ENCODE measurements around the gene SUPT7L.
"Not testable (repeated sequence)": the region's sequence is repeated elsewhere in the genome, so short reads cannot be mapped to it uniquely, and the experiment has no call there.

Gene SUPT7L

DNA sequence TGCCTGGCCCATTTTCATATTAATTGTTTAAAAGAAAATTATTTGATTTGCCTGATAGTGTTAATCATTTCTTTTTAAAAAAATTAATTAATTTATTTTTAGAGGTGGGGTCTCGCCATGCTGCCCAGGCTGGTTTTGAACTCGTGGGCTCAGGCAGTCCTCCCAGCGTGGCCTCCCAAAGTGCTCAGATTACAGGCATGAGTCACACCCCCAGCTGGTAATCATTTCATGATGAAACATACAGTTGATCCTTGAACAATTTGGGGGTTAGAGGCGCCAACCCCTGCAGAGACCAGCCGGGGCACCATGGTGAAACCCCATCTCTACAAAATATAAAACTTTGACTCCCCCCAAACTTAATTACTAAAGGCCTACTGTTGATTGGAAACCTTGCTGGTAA lies 26.6 kb downstream of the SUPT7L start:
- no peak for DNase-seq

DNA sequence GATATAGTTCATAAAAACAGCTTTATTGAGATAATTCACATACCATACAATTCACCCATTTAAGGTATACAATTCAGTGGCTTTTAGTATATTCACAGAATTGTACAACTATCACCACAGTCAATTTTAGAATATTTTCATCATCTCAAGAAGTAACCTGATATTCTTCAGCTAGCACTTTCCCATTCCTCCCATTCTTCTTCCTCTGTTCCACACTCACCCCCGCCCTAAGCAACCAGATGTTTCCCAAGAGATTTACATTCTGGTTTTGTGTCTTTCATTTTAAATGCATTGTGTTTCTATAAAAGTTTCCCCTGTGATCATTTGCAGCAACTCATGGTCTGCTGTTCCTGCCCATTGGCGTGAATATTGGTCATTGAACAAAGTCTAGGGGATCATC lies 29.1 kb downstream of the SUPT7L start:
- no peak for DNase-seq

DNA sequence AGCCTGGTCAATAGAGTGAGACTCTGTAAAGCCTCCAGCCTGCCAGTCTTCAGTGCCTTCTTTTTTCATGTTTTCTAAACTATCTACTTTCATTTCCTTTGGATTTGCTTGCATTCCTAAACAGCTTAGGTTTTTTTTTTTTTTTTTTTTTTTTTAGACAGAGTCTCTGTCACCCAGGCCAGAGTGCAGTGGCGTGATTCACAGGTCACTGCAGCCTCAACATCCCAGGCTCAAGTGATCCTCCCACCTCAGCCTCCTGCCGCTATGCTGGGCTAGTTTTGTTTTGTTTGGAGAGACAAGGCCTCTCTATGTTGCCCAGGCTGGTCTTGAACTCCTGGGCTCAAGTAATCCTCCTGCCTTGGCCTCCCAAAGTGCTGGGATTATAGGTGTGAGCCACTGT lies 33.2 kb downstream of the SUPT7L start:
- DNase-seq = not testable (repeated sequence)

DNA sequence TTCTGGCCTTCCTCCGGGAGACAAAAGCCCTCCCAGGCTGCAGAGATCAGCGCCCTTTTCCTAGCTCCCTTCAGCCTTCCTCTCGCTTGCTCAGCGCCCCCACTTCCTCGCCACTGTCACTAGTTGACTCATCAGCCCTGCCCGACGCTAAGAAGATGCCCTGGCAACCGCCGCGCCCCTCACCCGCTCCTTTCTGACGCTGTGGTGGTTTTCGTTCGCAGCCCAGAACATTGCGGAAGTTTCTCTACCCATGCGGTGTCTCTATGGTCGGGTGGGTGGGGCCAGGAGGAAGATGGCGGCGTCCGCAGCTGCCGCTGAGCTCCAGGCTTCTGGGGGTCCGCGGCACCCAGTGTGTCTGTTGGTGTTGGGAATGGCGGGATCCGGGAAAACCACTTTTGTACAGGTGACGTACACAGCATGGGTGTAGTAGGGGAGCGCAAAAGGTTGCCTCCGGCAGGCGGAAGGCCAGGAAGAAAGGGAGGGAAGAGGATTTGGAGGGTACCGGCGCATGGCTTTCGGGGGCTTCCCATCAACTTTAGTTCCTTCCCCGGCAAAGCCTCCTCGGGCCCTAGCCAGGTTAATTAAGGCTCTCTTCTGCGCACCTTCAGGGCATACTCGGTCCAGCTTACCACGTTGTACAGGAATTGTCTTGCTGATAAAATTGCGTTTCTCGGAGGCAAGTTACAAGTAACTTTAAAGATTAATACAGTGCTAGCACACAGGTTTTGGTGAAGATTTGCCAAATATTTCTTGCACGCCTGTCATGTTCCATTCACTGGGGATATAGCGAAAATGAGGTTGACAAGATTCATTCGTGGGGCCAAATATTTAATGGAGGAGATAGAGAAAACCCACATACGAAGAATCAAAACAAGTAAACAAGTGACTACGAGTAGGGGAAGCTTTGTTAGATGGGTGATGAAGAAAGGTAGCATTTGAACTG lies 34.4 kb downstream of the SUPT7L start, which contains the start of the genes CCDC121 and GPN1:
CCDC121 (minus strand) TSS at position 246 of the 943 bp plus-strand sequence. CDS start 1,213 bp downstream, outside the sequence.
GPN1 (plus strand) TSS at position 284 of the 943 bp plus-strand sequence; CDS start at position 293, 9 bp downstream.
- DNase-seq = peak; percentile 93

DNA sequence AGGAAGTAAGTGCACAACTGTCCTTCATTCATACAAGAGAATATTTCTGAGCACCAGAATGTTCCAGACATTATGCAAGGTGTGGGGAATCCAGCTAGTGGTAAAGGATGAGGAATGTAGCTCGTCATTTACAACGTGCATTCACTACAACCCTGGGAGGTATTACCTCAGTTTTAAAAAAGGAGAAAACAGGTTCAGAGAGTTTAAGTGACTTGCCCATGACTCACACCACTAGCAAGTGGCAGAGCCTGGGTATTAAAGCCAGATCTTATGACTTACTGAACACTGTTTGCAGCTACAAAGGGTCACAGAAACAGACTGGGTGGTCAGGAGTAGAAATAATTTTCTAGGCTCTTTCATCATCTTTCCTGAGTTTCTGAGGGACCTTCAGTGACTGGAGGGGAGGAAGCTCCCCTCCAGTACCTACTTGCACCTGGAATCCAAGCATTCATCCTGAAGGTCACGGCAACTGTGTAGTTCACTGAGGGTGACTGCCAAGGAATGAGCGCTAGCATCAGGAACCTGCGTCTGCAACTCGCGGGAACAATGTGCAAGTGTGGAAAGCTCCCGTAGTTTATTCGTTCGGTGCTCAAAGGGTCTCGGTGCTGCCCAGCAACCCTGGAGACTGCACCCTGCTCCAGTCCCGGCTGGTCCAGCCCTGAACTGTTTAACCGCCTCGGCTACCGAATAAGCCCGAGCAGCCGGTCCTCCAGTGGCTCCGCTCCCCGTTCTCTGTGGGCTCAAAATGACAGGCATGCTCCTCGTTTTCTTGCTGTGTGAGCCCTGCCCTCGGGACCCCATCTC lies 35.2 kb downstream of the SUPT7L start:
- DNase-seq = peak; percentile 48

DNA sequence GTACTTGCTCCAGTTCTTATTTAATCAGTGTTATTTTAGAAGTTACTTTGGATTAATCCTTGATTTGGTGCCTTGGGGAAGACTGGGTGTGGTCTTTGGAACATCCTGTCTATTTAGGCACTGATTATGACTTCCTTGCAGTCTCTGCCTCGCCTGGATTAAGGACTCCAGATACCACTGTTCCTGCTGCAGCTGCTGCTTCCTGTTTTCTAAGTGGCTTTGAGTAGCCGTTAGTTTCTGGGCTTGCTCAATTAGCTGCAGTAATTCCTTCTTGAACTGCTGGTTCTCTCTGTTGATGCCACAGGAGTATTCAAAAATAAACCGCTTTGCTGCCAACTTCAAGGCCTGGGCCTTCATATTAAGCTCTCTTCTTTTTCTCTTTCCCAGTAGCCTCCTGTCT lies 36.5 kb downstream of the SUPT7L start:
- peak; percentile 88 for DNase-seq

DNA sequence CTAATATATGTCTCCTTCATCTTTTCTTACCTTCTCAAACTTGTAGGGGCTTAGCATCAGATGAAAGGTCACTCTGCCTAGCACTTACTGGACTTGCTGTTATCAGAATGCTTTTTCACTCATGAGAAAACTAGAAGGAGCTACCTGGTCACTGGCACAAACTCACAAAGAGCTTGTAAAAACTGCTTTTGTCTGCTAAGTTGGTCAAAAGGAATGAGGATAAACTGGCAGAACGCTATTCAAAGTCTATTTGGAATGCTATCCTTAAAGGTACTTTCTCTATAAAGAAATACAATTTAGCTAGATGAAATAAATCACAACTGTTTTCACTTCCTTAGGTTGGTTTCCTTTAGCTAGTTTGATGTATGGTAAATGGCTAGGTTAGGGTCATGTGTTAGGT lies 37.1 kb downstream of the SUPT7L start:
- DNase-seq = not testable (repeated sequence)

DNA sequence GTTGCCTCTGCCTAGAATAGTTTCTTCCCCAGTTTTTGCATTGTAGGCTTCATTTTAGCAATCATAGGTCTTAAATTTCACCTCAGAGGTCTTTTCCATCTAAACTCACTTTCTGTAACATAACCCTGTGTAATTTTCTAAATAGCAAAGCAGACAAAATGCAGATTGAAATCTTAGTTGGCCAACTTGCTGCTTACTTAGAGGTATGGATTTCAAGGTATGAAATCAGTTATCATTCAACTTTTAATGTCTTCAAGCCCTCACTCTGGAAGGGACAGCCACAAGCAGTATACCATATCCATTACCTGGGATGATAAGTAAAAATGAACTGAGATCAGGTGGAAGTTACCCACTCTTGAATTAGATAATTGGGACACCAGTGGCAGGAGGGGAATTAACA lies 38.5 kb downstream of the SUPT7L start:
- no peak for DNase-seq

DNA sequence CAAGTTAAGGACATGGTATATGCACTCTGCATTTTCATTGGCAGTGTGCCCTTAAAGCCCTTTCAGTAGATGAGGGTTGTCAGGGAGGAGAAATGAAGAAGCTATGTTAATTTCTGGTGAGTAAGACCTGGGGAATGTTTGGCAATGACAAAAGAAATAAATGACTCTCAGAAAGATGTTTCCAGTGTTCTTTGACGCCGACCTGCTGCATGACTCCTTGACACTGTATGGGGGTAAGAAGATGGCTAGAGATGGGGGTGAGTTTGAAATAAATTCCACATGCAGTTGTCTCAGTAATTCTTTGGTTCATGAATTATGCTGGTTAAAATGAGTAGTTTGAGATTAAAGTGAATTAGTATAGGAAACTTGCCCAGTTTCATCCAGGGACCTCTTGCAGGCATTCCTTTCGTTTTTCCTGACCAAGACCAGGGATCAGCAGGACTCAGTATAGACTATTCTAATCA lies 40.5 kb downstream of the SUPT7L start:
- DNase-seq = no peak

DNA sequence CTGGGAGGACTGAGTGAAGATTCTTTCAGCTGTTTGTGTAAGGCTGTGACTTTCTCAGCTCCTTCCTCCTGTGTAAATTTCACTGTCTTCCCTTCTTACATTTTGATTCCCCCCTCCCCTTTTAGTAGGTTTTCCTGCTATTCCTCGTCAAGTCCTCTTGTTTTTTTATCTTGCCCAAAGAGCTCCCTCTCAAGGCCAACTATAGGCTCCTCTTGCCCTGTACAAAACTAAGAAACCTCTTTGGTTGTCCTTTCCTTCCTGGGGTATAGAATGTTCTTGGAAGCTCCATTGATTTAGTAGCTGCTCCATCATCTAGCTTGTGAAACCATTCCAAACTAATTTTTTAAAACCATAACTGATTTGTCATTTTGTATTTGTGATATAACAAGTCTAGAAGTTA lies 41.9 kb downstream of the SUPT7L start:
- peak; percentile 8 for DNase-seq

DNA sequence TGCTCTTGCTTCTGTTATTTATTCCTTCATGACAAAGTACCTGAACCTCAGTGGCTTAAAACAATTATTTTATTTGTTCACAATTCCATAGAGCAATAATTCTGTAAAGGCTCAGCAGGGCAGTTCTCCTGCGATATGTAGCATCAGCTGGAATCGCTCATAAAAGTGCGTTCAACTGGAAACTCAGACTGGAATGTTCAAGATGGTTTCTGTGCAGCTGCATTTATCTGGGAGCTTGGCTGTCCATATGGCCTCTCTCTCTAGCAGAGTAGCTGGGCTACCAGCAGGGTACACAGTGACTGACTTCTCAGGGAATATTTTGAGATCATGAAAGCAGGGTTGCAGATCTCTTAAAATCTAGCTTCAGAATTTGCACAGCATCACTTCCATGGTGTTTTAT lies 48.1 kb downstream of the SUPT7L start:
- peak; percentile 2 for DNase-seq

DNA sequence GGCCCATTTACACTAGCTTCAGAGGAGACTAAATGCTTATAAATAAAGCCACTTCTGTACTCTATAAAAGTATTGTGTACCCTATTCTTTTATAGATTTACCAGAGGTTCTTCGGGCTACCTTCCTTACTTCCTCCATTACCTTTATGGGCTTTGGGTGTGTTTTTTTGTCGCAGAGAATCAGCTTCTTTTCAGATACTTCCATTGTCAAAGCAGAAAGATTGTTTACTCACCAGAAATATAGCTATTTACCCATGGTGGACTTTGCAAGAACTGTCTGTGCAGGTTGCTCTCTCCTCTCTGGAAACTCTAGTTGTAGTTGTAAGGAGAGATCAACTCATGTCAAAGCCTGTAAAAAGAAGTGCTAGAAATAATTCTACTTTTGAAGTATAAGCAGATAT lies 49.4 kb downstream of the SUPT7L start:
- DNase-seq = no peak

DNA sequence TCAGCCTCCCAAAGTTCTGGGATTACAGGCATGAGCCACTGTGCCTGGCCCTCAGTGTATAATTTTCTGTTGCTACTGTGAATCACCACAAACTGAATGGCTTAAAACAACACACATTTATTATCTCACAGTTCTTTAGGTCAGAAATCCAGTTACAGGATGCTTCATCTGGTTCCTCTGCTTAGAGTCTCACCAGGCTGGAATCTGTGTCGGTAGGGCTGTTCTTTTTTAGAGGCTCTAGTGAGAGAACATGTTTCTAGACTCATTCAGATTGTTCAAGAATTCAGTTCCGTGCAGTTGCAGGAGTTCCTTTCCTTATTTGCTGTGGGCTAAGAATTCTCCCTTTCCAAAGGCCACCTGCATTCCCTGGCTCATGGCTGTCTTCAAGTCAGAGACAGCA lies 56.8 kb downstream of the SUPT7L start:
- DNase-seq = no peak
